NCI-H446 treated with DMSO at 0.1 percent for 48 hours (cell line): Measurements from ENCODE around the gene APEH.
"Not testable (repeated sequence)": the region's sequence is repeated elsewhere in the genome, so short reads cannot be mapped to it uniquely, and the experiment has no call there.

Experiments used
- DNase-seq: peaks from one replicate; lab custom pipeline; 2025; lab: John Stamatoyannopoulos, UW

APEH gene

GRCh38 chr3:49668861-49669260 lies 5.3 kb upstream of the APEH start:
- no peak for DNase-seq

- no peak for DNase-seq
These were observed 4.8 kb upstream of the APEH start for GRCh38 chr3:49669352-49669751.

- no peak for DNase-seq
These were observed 3.2 kb upstream of the APEH start for GRCh38 chr3:49670940-49671290.

GRCh38 chr3:49671291-49672288 lies 2.6 kb upstream of the APEH start:
- no peak for DNase-seq

- DNase-seq = no peak
These were observed 933 bp upstream of the APEH start for GRCh38 chr3:49673121-49673714.

GRCh38 chr3:49674497-49674983 lies 389 bp downstream of the APEH start:
- DNase-seq = no peak

- no peak for DNase-seq
These were observed 1.8 kb downstream of the APEH start for GRCh38 chr3:49675912-49676311.

- DNase-seq = no peak
These were observed 6.5 kb downstream of the APEH start for GRCh38 chr3:49680493-49681231.

GRCh38 chr3:49681232-49681522 lies 7.0 kb downstream of the APEH start:
- no peak for DNase-seq

- no peak for DNase-seq
These were observed 7.4 kb downstream of the APEH start for GRCh38 chr3:49681543-49681942.

- no peak for DNase-seq
These were observed 9.0 kb downstream of the APEH start for GRCh38 chr3:49683162-49683561.

- DNase-seq = not testable (repeated sequence)
These were observed 10.3 kb downstream of the APEH start for GRCh38 chr3:49684453-49684852.

- DNase-seq = not testable (repeated sequence)
These were observed 11.0 kb downstream of the APEH start for GRCh38 chr3:49685103-49685502.

- DNase-seq = not testable (repeated sequence)
These were observed 11.7 kb downstream of the APEH start for GRCh38 chr3:49685846-49686245.

GRCh38 chr3:49686346-49686745 lies 12.2 kb downstream of the APEH start:
- DNase-seq = not testable (repeated sequence)

- not testable (repeated sequence) for DNase-seq
These were observed 12.7 kb downstream of the APEH start for GRCh38 chr3:49686769-49687423.

GRCh38 chr3:49687424-49687795 lies 13.3 kb downstream of the APEH start:
- not testable (repeated sequence) for DNase-seq

- DNase-seq = not testable (repeated sequence)
These were observed 14.3 kb downstream of the APEH start for GRCh38 chr3:49688338-49689045.

- DNase-seq = no peak
These were observed 15.1 kb downstream of the APEH start, which contains the start of the genes MST1 and RNF123 for GRCh38 chr3:49689046-49689907. TSS of gene MST1 (minus strand) at chr3:49689474. CDS start at chr3:49688691, 783 bp downstream. TSS of gene RNF123 (plus strand) at chr3:49689557. CDS start at chr3:49691166, 1,609 bp downstream.

GRCh38 chr3:49689908-49690624 lies 15.9 kb downstream of the APEH start:
- DNase-seq = not testable (repeated sequence)
